K562 (cell line): ENCODE data around the gene BCCIP. TPM values are rescaled to one million over a fixed set of nuclear protein-coding genes. Genes with fewer than 3 reads are reported as not detected.

Experiments
- ATF3 ChIP-seq, 2 experiments: fragments of 450-650 bp in 1 of 2; sonication (generic) in 1 of 2; formaldehyde crosslinking in 1 of 2; IDR thresholded peaks in 1 of 2; conservative IDR thresholded peaks in 1 of 2; 2 replicates each; pipeline versions ENCODE4 v1.6.1 to v1.8.1; 2016 to 2023; ENCODE audit warnings: mild to moderate bottlenecking in 2 of 2, moderate library complexity in 2 of 2, inconsistent platforms in 1 of 2, missing genetic modification reagents in 1 of 2
- FOSL1 ChIP-seq: fragments of 200-800 bp; sonication (Bioruptor generic); conservative IDR thresholded peaks from 2 replicates; pipeline ENCODE4 v1.6.1; 2016; ENCODE audit warnings: missing genetic modification characterization, missing compliant biosample characterization
- GATA2 ChIP-seq: sonication (generic); formaldehyde crosslinking; IDR thresholded peaks from 2 replicates; pipeline ENCODE4 v1.4.0; 2020; ENCODE audit warnings: mild to moderate bottlenecking, missing genetic modification reagents
- THAP7 ChIP-seq: fragments of 250-450 bp; sonication (Bioruptor Pico); IDR thresholded peaks from 2 replicates; pipeline ENCODE4 v1.5.0; 2021
- TRIM24 ChIP-seq, 2 experiments: fragments of 450-650 bp; IDR thresholded peaks; 2 replicates each; pipeline ENCODE4 v1.6.1; 2016
- polyA plus RNA-seq, 8 experiments: library from polyadenylated mRNA; depleted of rRNA in 4 of 8; stranded (reverse) in 5 of 8; unstranded in 3 of 8; fragments of >200 nt; fragmentation: Nextera tagmentation in 2 of 8; fragmentation: Illumina TruSeq in 1 of 8; extraction: Ambion mirVana in 2 of 8; extraction: Trizol in 1 of 8; gene quantifications; 2 replicates each; pipeline versions ENCODE4 v1.2.1 to v1.2.3, GENCODE V29; 2011 to 2014; ENCODE audit warnings: inconsistent platforms in 1 of 8, missing spikeins in 1 of 8
- total RNA-seq, 7 experiments: library from RNA; depleted of rRNA in 6 of 7; stranded (reverse); fragments of >200 nt in 6 of 7; fragmentation: Illumina TruSeq in 2 of 7; extraction: Trizol in 2 of 7; gene quantifications; 2 replicates each; pipeline versions ENCODE4 v1.2.1 to v1.2.3, GENCODE V29; 2011 to 2021; ENCODE audit warnings: low replicate concordance in 1 of 7
- TF ChIP-seq, protein P1 (sequence below): fragments of 450-650 bp; formaldehyde crosslinking; IDR thresholded peaks from 2 replicates; pipeline ENCODE4 v1.4.0; 2022; ENCODE audit warnings: missing genetic modification characterization
- TF ChIP-seq, protein P2 (sequence below): sonication (generic); formaldehyde crosslinking; IDR thresholded peaks from 2 replicates; pipeline ENCODE4 v1.8.1; 2022; ENCODE audit warnings: missing genetic modification reagents

The BCCIP gene
- total and polyA plus RNA-seq, 9 of the 15 experiments (the other 6 are each of a cell fraction or from before 2014, with no cell fraction given): 95.1 to 204 (median 163) TPM

DNA sequence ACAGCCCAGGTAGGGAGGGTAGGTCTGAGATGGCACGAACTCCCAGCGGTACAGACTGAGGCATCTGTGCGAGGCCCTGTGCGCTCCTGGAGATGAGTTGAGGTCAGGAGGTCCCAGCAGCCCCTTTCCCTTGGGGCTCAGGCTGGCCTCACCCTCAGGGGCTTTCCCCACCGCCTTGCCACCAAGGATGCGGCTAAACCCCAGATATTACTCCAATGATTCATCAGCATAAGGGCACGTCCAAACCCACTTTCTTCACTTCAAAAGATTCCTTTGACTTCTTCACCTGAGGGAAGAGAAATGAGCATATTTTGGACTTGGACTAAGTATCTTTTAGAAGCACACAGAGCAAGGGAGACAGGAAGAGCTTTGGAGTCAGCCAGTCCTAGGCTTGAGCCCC is 20.6 kb upstream of the BCCIP start (continued):
- TF ChIP-seq, protein P1, sequence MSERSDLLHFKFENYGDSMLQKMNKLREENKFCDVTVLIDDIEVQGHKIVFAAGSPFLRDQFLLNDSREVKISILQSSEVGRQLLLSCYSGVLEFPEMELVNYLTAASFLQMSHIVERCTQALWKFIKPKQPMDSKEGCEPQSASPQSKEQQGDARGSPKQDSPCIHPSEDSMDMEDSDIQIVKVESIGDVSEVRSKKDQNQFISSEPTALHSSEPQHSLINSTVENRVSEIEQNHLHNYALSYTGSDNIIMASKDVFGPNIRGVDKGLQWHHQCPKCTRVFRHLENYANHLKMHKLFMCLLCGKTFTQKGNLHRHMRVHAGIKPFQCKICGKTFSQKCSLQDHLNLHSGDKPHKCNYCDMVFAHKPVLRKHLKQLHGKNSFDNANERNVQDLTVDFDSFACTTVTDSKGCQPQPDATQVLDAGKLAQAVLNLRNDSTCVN (CRISPR knock-in tag): no peak
- TF ChIP-seq ATF3 (IDR thresholded peaks at IDR 0.05): no peak
- no peak for TF ChIP-seq ATF3 (CRISPR knock-in tag; conservative IDR thresholded peaks at IDR 0.05)
- TF ChIP-seq, protein P2, sequence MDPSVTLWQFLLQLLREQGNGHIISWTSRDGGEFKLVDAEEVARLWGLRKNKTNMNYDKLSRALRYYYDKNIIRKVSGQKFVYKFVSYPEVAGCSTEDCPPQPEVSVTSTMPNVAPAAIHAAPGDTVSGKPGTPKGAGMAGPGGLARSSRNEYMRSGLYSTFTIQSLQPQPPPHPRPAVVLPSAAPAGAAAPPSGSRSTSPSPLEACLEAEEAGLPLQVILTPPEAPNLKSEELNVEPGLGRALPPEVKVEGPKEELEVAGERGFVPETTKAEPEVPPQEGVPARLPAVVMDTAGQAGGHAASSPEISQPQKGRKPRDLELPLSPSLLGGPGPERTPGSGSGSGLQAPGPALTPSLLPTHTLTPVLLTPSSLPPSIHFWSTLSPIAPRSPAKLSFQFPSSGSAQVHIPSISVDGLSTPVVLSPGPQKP (CRISPR knock-in tag): no peak
- no peak for TF ChIP-seq THAP7 (CRISPR knock-in tag)
- TF ChIP-seq GATA2: no peak
- no peak for TF ChIP-seq TRIM24 (IDR thresholded peaks at IDR 0.05)
- no peak for TF ChIP-seq FOSL1 (tag)
